GM12872 (cell line): ENCODE measurements around the gene CDKN2D.

Experiments used
- TF ChIP-seq, protein P1 (sequence below): IDR thresholded peaks from 3 replicates; pipeline ENCODE4 v1.5.1; 2011; ENCODE audit warnings: low read depth, mild to moderate bottlenecking, low read length, moderate library complexity; ENCODE audit not compliant: insufficient read depth

CDKN2D gene

DNA sequence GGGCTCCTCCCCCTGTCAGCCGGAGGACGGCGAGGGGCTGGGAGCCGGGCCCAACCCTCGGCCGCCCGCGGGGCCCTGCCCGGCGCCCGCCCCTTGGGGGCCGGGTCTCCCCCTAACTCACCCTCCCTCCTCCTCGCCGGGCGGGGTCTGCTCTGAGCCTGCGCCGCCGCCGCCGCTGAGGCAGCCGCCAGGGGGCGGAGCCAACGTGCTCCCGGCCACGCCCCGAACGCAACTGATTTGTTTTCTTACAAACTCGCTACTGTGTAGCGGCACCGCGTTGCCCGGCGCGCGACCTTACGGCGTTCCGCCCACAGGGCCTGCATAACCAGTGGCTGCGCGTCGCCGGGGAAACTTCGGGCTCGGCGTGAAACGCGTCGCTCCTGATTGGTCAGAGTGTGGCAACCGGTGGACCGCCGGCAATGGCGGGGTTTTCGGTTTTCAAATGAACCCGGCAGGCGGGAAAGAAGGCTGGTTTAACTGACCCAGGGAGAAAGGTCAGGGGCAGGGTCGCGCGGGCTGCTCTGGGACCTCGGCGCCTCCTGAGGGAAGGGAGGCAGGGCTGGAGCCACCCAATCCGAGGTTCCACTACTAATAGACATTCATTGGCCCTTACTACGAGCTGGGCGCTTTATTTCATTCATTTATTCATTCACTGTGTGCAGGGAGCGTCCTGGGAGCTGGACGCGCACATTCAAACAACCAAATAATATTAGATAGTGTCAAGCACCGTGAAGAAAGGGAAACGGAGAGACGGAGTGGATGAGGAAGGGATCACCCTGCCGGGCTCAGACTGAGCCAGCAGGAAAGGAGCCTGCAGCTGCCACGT lies at the start of gene CDKN2D:
TSS of gene CDKN2D (minus strand) at position 154 of the 826 bp plus-strand sequence. CDS start 326 bp downstream, outside the sequence.
- TF ChIP-seq, protein P1, sequence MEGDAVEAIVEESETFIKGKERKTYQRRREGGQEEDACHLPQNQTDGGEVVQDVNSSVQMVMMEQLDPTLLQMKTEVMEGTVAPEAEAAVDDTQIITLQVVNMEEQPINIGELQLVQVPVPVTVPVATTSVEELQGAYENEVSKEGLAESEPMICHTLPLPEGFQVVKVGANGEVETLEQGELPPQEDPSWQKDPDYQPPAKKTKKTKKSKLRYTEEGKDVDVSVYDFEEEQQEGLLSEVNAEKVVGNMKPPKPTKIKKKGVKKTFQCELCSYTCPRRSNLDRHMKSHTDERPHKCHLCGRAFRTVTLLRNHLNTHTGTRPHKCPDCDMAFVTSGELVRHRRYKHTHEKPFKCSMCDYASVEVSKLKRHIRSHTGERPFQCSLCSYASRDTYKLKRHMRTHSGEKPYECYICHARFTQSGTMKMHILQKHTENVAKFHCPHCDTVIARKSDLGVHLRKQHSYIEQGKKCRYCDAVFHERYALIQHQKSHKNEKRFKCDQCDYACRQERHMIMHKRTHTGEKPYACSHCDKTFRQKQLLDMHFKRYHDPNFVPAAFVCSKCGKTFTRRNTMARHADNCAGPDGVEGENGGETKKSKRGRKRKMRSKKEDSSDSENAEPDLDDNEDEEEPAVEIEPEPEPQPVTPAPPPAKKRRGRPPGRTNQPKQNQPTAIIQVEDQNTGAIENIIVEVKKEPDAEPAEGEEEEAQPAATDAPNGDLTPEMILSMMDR = no peak

DNA sequence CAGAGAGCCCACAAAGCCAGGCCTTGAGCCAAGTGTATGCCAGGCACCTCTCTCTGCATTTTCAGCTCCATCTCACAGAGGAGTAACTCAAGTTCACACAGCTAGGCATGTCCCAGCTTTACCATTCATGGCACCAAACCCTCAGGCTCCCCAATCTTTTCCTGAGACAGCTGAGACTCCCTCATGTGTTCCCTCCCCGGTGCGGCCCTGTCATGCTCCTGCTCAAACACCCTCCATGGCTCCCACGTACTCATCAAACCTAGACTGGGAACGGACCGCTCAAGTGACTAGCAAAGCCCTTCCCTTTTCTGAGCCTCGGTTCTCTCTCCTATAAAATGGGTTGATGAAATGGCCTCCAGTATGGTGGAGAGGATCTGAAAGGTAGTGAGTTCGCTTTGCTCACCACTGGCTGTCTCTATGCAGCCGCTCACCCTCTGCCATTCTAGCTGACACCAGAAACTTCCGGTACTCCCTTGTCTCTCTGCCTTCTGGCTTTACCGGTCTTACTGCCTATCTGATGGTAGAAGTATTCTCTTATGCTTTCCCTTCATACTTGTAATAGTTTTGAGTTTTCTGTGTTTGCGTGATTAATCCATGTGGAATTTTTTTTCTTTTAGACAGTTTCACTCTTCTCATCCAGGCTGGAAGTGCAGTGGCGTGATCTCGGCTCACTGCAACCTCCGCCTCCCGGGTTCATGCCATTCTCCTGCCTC lies 48.8 kb upstream of the CDKN2D start:
- TF ChIP-seq, protein P1 = no peak

DNA sequence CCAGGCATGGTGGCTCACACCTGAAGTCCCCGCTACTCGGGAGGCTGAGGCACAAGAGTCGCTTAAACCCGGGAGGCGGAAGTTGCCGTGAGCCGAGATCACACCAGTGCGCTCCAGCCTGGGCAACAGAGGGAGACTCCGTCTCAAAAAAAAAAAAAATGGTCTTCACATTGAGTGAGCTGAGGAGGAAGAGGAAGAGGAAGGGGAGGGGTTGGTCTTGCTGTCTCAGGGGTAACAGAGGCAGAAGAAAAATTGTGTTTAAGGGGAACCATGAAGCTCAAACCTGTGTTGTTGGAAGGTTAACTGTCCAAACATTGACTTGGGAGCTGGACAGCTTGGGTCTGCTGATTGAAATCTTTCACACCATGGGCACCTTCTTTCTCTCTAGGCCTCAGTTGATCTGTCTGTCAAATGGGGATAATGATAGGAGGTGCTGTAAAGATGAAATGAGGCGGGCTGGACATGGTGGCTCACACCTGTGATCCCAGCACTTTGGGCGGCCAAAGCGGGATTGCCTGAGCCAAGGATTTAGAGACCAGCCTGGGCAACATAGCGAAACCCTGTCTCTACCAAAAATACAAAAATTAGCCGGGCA lies 46.7 kb upstream of the CDKN2D start:
- TF ChIP-seq, protein P1 = no peak

DNA sequence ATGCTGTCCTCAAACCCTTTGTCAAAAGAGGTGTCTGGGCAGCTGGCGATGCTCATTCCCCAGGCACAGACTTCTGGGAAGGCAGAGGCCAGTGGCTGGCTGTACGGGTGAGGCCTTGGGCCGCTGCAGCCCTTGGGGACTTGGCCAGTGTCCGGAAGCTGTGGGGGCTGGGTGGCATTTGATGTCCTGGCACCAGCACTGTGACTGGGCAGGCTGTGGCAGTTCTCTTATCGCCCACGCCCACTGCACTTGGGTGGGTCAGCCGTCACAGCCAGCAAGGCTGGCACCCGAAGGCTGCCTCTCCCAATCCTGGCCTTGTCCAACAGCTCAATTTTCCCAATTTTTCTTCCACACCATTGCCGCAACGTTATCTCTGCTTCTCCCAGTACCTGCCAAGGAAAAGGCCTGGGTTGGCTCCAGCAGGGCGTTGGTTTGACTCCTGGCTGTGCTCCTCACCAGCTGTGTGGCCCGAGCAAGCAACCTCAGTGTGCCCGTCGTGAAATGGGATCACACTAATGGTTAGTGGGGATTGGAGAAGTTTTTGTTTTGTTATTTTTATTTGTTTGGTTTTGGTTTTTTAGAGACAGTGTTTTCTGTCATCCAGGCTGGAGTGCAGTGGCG lies 43.8 kb upstream of the CDKN2D start:
- TF ChIP-seq, protein P1 = no peak

DNA sequence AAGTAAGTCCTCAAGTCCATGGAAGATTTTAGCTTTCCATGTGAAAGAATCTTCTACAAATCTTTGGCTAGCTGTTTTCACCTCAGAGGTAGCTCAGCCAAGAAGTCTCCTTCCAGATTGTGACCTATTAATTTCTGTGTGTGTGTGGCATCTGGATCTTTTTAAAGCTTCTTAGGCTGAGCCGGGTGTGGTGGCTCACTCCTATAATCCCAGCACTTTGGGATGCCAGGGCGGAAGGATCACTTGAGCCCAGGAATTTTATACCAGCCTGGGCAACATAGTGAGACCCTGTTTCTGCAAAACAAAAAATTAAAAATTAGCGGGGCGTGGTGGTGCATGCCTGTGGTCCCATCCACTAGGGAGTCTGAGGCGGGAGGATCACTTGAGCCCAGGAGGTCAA lies 43.1 kb upstream of the CDKN2D start:
- TF ChIP-seq, protein P1 = no peak

DNA sequence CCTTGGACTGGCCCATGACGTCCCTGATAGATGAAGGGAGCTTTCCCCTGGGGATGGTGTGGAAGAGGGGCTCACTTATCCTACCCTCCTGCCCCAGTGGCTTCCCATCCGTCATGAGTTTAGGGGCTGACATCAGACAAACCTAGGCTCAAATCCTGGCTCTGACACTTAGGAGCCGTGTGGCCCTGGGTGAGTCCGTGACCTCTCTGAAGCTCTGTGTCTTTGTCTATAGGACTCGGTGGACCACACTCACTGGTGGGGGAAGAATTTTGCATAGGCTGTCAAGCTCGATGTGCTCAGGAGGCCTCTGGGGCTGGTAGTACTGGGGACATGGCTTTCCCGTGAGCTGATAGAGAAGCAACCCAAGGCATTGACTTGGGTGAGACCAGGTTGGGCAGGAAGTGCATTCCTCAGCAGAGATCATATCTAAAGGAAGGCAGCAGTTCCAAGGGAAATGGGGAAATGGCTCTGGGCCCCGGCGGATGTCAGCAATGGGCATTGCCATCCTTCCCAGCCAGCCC lies 35.7 kb upstream of the CDKN2D start:
- TF ChIP-seq, protein P1 = no peak
